ENCODE data around the gene TBC1D22A. TPM values are rescaled to one million over a fixed set of nuclear protein-coding genes. Genes with fewer than 3 reads are reported as not detected.
A peak's percentile ranks its signal among the peaks of the same experiment; 100 is the strongest.

TBC1D22A gene
- total and polyA plus RNA-seq, 7 experiments from 2014 or later, result 18.6 to 50.1 (median 39.3) TPM

DNA sequence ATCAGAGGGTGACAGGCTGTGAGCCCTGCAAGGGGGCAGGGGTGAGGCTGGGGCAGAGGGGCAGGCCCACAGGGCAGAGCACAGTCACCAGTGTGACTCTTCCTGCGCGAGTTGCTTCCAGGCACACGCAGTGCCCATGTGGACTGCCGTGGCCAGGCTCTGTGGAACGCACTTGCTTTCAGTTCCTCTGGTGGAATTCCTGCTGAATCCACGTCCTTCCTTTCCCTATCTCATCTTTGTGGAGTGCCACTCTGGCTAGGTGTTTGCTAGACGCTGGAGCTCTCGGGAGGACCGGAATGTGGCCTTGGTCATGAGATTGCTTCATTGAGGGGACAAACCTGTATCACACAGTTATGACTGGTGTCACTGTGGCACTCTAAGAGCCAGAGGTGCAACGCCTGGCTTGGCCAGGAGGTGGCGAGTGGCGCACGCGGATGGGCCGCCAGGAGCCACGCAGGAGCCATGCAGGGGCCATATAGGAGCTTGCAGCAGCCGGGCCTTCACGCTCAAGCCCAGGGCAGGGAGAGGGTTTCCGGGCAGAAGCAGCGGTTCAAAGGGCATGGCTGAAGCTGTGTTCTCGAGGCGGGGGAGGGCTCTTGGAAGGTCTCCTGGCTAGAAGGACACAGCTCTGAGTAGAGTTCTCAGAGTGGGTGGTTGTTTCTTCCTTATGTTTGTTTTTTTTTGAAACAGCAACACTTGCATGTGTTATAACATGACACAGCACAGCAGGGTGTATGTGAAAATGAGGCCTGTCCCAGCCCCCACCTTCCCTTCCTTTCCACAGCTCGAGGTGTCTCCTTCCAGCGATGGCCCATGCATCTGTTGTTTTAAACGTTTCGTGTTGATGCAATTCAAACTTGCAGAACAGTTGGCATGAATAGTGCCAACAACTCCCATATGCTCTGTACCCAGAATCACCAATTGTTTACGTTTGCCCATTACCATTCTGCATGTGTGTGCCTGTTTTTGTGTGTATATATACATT is 36.2 kb downstream of the TBC1D22A start:
- Mint-ChIP-seq H3K27me3 (no peaks in the 10 kb centered on the region), H3K27ac (peak overlapping the region; percentile 49 to 91 (median 80)), H3K9me3 (no peaks in the 10 kb centered on the region), H3K4me3 (peak overlapping the region in 2 of 10 donors; percentile 13 to 34), H3K4me1 (peaks cover 11 to 36% (median 20%) of the 10 kb centered on the region in 7 donors), H3K36me3 (peaks cover 8 to 34% (median 12%) of the 10 kb centered on the region in 5 donors)
- Histone ChIP-seq H3K4me1 (ENCODE audit: control insufficient read depth in 2 of 2, insufficient read depth in 2 of 2, low read length in 2 of 2) (peaks cover 7 to 8% of the 10 kb centered on the region in 2 donors), H3K9me3 (ENCODE audit: control insufficient read depth in 2 of 3, low read length in 3 of 3) (no peaks in the 10 kb centered on the region), H3K36me3 (ENCODE audit: control insufficient read depth in 2 of 3, insufficient read depth in 3 of 3, low read length in 3 of 3) (peaks cover 6 to 78% (median 14%) of the 10 kb centered on the region in 3 experiments), H3K27me3 (ENCODE audit: control insufficient read depth in 2 of 2, insufficient read depth in 2 of 2, low read length in 2 of 2) (no peaks in the 10 kb centered on the region), H3K27ac (ENCODE audit: low read depth, low read length) (no peak overlapping the region), H3K4me3 (ENCODE audit: low read length) (no peak overlapping the region)
- POLR2A ChIA-PET, result interaction anchor here (0.5 to 1.3 kb wide), 7 partner anchors 36 to 310 kb away, joined by 3 to 6 read pairs (median 3); partner anchors contain the start of gene TBC1D22A
- ATAC-seq, result peak; percentile 84
- DNase-seq, result peak; percentile 37 to 78 (median 59)
- intact Hi-C loops (cut with micrococcal nuclease), result no loop called here
- CTCF ChIA-PET, result interaction anchor here (0.6 to 6.5 kb wide), 6 partner anchors 11 to 42 kb away, joined by 3 to 70 read pairs (median 4); no protein-coding TSS in a partner anchor

DNA sequence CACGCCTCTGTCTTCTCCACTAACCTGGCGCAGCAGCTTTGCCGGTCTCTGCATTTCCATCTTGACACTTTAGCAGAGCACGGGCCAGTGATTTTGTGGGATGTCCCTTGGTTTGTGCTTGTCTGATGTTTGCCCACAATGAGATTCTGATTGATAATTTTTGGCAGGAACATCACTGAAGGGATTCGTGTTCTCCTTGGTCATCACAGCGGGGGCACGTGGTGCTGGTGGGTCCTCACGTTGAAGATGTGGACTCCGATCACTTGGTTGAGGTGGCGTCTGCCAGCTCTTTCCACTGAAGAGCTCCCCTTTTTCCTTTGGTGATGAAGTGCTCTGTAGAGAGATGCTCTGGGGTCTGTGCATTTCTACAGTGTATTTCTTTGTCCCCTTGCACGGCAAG is 37.2 kb downstream of the TBC1D22A start:
- peaks cover 6 to 68% (median 14%) of the 10 kb centered on the region in 3 experiments for H3K36me3 ChIP-seq (ENCODE audit: control insufficient read depth in 2 of 3, insufficient read depth in 3 of 3, low read length in 3 of 3)
- H3K27ac ChIP-seq (ENCODE audit: low read depth, low read length), result no peak overlapping the region
- Mint-ChIP-seq H3K4me3 (no peak overlapping the region), H3K27me3 (no peaks in the 10 kb centered on the region), H3K9me3 (no peaks in the 10 kb centered on the region), H3K4me1 (peaks cover 11 to 43% (median 27%) of the 10 kb centered on the region in 7 donors), H3K27ac (peak overlapping the region in 3 of 9 donors; percentile 21 to 49 (median 48)), H3K36me3 (peaks cover 8 to 35% (median 12%) of the 10 kb centered on the region in 5 donors)
- CTCF ChIA-PET, result interaction anchor here (1.1 to 6.5 kb wide), 2 partner anchors 39 to 42 kb away, joined by 3 to 70 read pairs; no protein-coding TSS in a partner anchor
- no peaks in the 10 kb centered on the region for H3K27me3 ChIP-seq (ENCODE audit: control insufficient read depth in 2 of 2, insufficient read depth in 2 of 2, low read length in 2 of 2)
- DNase-seq, result no peak
- H3K4me1 ChIP-seq (ENCODE audit: control insufficient read depth in 2 of 2, insufficient read depth in 2 of 2, low read length in 2 of 2), result peaks cover 8 to 9% of the 10 kb centered on the region in 2 donors
- no peak for ATAC-seq
- intact Hi-C loops (cut with micrococcal nuclease), result loop anchor here in 1 of 2 donors (5.0 kb wide), 1 partner anchor 117 kb away; no protein-coding TSS in a partner anchor
- H3K4me3 ChIP-seq (ENCODE audit: low read length), result no peak overlapping the region
- POLR2A ChIA-PET, result interaction anchor here (0.8 to 1.3 kb wide), 4 partner anchors 9 to 77 kb away, joined by 3 to 5 read pairs (median 3); no protein-coding TSS in a partner anchor
- H3K9me3 ChIP-seq (ENCODE audit: control insufficient read depth in 2 of 3, low read length in 3 of 3), result no peaks in the 10 kb centered on the region

DNA sequence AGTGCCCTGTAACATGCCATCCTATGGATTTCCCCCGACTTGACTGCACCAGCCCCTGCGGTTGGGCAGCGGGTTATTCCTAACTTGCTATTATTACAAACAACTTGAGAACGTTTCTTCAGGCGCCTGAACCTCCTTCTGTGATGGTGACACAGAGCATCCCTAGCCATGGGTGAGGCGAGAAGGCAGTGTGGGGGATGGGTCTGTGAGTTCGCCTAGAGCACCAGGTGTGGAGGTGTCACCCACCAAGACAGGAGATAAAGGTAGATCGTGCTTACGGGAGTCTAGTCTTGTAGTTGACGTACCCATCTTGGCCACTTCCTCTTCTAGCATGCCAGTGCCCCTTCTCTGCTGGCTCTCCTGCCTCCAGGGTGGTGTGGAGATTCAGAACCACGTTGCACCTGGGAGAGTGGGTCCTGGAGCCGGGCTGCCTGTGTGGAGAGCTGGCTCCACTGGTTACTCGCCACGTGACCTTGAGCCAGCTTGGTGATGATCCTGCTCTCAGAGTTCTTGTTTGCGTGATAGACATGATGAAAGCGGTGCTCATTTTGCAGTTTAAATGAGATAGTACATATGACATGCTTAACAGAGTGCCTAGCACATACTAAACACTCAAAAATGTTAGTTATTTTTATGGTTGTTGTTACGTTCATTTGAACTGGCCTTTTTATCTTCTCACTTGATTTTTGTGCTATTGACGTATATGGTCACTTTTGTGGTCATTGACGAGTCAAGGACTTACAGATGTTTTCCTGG is 37.8 kb downstream of the TBC1D22A start:
- Histone ChIP-seq H3K9me3 (ENCODE audit: control insufficient read depth in 2 of 3, low read length in 3 of 3) (no peaks in the 10 kb centered on the region), H3K4me1 (ENCODE audit: control insufficient read depth in 2 of 2, insufficient read depth in 2 of 2, low read length in 2 of 2) (peaks cover 8 to 9% of the 10 kb centered on the region in 2 donors), H3K4me3 (ENCODE audit: low read length) (no peak overlapping the region), H3K36me3 (ENCODE audit: control insufficient read depth in 2 of 3, insufficient read depth in 3 of 3, low read length in 3 of 3) (peaks cover 6 to 67% (median 16%) of the 10 kb centered on the region in 3 experiments), H3K27me3 (ENCODE audit: control insufficient read depth in 2 of 2, insufficient read depth in 2 of 2, low read length in 2 of 2) (no peaks in the 10 kb centered on the region), H3K27ac (ENCODE audit: low read depth, low read length) (no peak overlapping the region)
- no peaks in the 10 kb centered on the region for H3K9me3 Mint-ChIP-seq
- peaks cover 8 to 32% (median 12%) of the 10 kb centered on the region in 5 donors for H3K36me3 Mint-ChIP-seq
- peak overlapping the region in 5 of 9 donors; percentile 11 to 73 (median 48) for H3K27ac Mint-ChIP-seq
- DNase-seq (no peak), ATAC-seq (no peak)
- no peaks in the 10 kb centered on the region for H3K27me3 Mint-ChIP-seq
- H3K4me1 Mint-ChIP-seq, result peaks cover 11 to 48% (median 34%) of the 10 kb centered on the region in 7 donors
- ChIA-PET POLR2A (interaction anchor here (0.6 to 1.2 kb wide), 4 partner anchors 9 to 87 kb away, joined by 3 to 5 read pairs (median 3); partner anchors contain the start of gene TBC1D22A), CTCF (interaction anchor here (0.9 to 6.5 kb wide), 7 partner anchors 9 to 433 kb away, joined by 3 to 70 read pairs (median 4); partner anchors contain the start of gene CERK)
- no peak overlapping the region for H3K4me3 Mint-ChIP-seq
- intact Hi-C loops (cut with micrococcal nuclease), result loop anchor here in 1 of 2 donors (5.0 kb wide), 1 partner anchor 118 kb away; no protein-coding TSS in a partner anchor

DNA sequence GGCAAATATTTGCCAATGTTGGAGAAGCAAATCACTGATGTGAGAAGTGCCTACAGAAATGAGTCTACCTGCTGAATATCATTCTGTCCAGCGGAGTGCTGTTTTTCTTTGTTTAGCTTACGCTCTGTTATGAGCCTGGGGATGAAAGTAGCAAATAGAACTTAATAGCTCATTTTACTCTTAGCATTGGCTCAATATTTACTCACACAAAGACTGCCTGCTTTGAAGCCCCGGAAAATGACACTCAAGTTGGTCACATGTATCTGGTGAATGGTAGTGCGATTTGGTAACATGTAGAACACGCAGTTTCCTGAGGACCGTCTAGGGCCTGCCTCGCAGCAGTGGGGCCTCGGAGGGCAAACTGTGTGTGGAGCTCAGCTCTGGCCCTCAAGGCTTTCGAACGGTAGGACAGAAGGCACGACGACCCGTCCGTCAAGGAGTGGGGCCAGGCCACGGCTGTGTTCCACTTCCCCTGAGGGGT is 38.9 kb downstream of the TBC1D22A start:
- H3K36me3 ChIP-seq (ENCODE audit: control insufficient read depth in 2 of 3, insufficient read depth in 3 of 3, low read length in 3 of 3), result peaks cover 6 to 56% (median 20%) of the 10 kb centered on the region in 3 experiments
- H3K4me1 Mint-ChIP-seq, result peaks cover 13 to 55% (median 41%) of the 10 kb centered on the region in 7 donors
- ATAC-seq, result no peak
- intact Hi-C loops (cut with micrococcal nuclease), result loop anchor here in 1 of 2 donors (5.0 kb wide), 1 partner anchor 119 kb away; no protein-coding TSS in a partner anchor
- H3K4me1 ChIP-seq (ENCODE audit: control insufficient read depth in 2 of 2, insufficient read depth in 2 of 2, low read length in 2 of 2), result peaks cover 8 to 9% of the 10 kb centered on the region in 2 donors
- no peaks in the 10 kb centered on the region for H3K9me3 ChIP-seq (ENCODE audit: control insufficient read depth in 2 of 3, low read length in 3 of 3)
- no peaks in the 10 kb centered on the region for H3K27me3 ChIP-seq (ENCODE audit: control insufficient read depth in 2 of 2, insufficient read depth in 2 of 2, low read length in 2 of 2)
- H3K27ac Mint-ChIP-seq, result peak overlapping the region in 1 of 9 donors; percentile 65
- no peak overlapping the region for H3K4me3 ChIP-seq (ENCODE audit: low read length)
- ChIA-PET POLR2A (interaction anchor here (0.6 to 4.0 kb wide), 4 partner anchors 39 to 88 kb away, joined by 3 to 25 read pairs (median 4); partner anchors contain the start of gene TBC1D22A), CTCF (interaction anchor here (0.7 to 6.5 kb wide), 8 partner anchors 10 to 434 kb away, joined by 3 to 70 read pairs (median 4); partner anchors contain the start of gene CERK)
- H3K9me3 Mint-ChIP-seq, result no peaks in the 10 kb centered on the region
- H3K27me3 Mint-ChIP-seq, result no peaks in the 10 kb centered on the region
- no peak overlapping the region for H3K27ac ChIP-seq (ENCODE audit: low read depth, low read length)
- DNase-seq, result no peak
- peaks cover 8 to 34% (median 15%) of the 10 kb centered on the region in 5 donors for H3K36me3 Mint-ChIP-seq
- no peak overlapping the region for H3K4me3 Mint-ChIP-seq

DNA sequence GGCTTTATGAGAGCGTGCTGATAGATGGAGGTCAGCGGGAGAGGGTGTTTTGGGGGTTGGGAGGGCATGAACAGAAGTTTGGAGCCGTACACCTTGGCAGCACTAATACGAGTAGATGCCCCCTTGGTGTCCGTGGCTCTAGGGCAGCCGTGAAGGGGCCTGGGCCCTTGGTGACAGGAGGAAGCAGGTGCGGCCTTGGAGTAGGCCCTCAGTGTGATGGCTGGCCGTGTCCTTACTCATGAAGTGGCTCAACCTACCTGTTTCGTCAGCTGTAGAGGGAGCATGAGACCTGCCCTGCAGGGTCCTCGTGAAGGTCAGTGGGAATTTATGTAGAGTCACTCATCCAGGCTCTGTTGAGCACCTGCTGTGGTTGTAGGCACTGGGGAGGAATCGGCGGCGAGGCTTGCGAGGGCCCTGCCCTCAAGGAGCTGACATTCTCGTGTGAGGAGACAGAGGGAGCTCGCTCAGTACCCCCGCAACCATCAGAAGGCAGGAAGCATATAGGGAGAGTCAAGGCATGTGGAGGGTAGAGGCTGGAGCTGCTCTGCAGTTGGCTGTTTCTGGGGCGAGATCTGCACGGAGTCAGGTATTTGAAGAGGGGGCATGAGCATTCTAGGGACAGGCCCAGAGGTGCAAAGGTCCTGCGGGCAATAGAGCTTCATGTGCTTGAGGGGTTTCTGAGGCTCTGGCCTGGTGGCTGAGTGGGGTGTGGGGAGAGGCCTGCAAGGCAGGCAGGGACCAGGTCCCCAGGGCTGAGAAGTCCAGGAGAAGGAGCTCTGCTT is 39.6 kb downstream of the TBC1D22A start:
- ATAC-seq (no peak), DNase-seq (no peak)
- Mint-ChIP-seq H3K27ac (peak overlapping the region in 5 of 9 donors; percentile 16 to 80 (median 66)), H3K9me3 (no peaks in the 10 kb centered on the region), H3K4me1 (peaks cover 19 to 62% (median 47%) of the 10 kb centered on the region in 7 donors), H3K36me3 (peaks cover 14 to 38% (median 21%) of the 10 kb centered on the region in 5 donors), H3K4me3 (peak overlapping the region in 1 of 10 donors; percentile 15), H3K27me3 (no peaks in the 10 kb centered on the region)
- peaks cover 6 to 53% (median 20%) of the 10 kb centered on the region in 3 experiments for H3K36me3 ChIP-seq (ENCODE audit: control insufficient read depth in 2 of 3, insufficient read depth in 3 of 3, low read length in 3 of 3)
- no peak overlapping the region for H3K27ac ChIP-seq (ENCODE audit: low read depth, low read length)
- peaks cover 9 to 14% of the 10 kb centered on the region in 2 donors for H3K4me1 ChIP-seq (ENCODE audit: control insufficient read depth in 2 of 2, insufficient read depth in 2 of 2, low read length in 2 of 2)
- no peaks in the 10 kb centered on the region for H3K9me3 ChIP-seq (ENCODE audit: control insufficient read depth in 2 of 3, low read length in 3 of 3)
- H3K4me3 ChIP-seq (ENCODE audit: low read length), result no peak overlapping the region
- CTCF ChIA-PET, result interaction anchor here (0.8 to 6.5 kb wide), 11 partner anchors 8 to 239 kb away, joined by 3 to 70 read pairs (median 10); partner anchors contain the start of genes CERK and TBC1D22A
- POLR2A ChIA-PET, result interaction anchor here (0.8 to 4.0 kb wide), 6 partner anchors 8 to 240 kb away, joined by 3 to 25 read pairs (median 8); partner anchors contain the start of genes CERK and TBC1D22A
- H3K27me3 ChIP-seq (ENCODE audit: control insufficient read depth in 2 of 2, insufficient read depth in 2 of 2, low read length in 2 of 2), result no peaks in the 10 kb centered on the region
- intact Hi-C loops (cut with micrococcal nuclease), result loop anchor here in 1 of 2 donors (5.0 kb wide), 1 partner anchor 120 kb away; no protein-coding TSS in a partner anchor

Data from naive thymus-derived CD4-positive, alpha-beta T cell (primary cell).